DMS153 (cell line): Measurements from ENCODE around the gene DUOXA2.
A peak's percentile ranks its signal among the peaks of the same experiment; 100 is the strongest.

Source experiments
- DNase-seq: peaks from one replicate; lab custom pipeline; 2025; lab: John Stamatoyannopoulos, UW

The DUOXA2 gene

GRCh38 chr15:45162771-45163507, 48.8 kb downstream of the DUOXA2 start:
- no peak for DNase-seq

- DNase-seq = no peak
Measured at GRCh38 chr15:45163508-45163856, 49.4 kb downstream of the DUOXA2 start.

GRCh38 chr15:45164914-45165313, 50.8 kb downstream of the DUOXA2 start:
- DNase-seq = no peak

DNA sequence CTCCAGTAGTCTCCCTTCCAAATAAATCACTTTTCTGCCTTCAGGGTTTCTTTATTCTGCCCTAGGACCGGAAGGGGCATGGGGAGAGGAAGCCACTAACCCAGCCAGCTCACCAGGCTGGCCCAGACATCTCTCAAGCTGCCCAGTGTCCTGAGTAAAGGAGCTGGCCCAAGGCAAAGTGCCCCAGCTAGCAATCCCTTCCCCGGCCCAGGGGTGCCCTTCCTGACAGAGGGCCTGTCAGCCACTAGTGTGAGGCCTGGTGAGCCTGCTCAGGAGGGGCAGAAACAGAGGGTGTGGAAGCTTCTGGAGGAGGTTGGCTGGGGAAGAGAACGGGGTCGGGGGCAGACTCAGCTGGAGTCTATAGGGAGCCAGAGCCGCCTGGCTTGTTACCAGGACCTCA, 51.4 kb downstream of the DUOXA2 start:
- DNase-seq = no peak

GRCh38 chr15:45166834-45167630, 52.9 kb downstream of the DUOXA2 start:
- peak; percentile 16 for DNase-seq

GRCh38 chr15:45167631-45168205, 53.6 kb downstream of the DUOXA2 start:
- DNase-seq = no peak
